ENCODE data around the gene BFAR.

- TF ChIP-seq CTCF (conservative IDR thresholded peaks at IDR 0.05 in 1 of 2, IDR thresholded peaks at IDR 0.05 in 1 of 2; ENCODE audit: low read depth in 1 of 2, low read length in 2 of 2) (no peak), EZH2 (IDR thresholded peaks at IDR 0.05; ENCODE audit: low read length, missing control alignments) (no peak)
These were observed 46.0 kb upstream of the BFAR start for GRCh38 chr16:14586637-14587305.

Data from fibroblast of lung (primary cell).